Vagina (tissue), 2 donors: ENCODE data around the gene RGL1.

Source experiments
- POLR2A ChIP-seq, 2 donors: fragments of 450-650 bp; IDR thresholded peaks; one replicate each; pipeline ENCODE4 v1.6.1; 2017; ENCODE audit warnings: antibody characterized with exemption in 2 of 2, mild to moderate bottlenecking in 2 of 2, moderate library complexity in 2 of 2
- TF ChIP-seq, protein P1 (sequence below), 3 experiments: fragments of 450-650 bp in 2 of 3; fragments of 200-600 bp in 1 of 3; sonication (generic) in 1 of 3; IDR thresholded peaks; one replicate each; pipeline ENCODE4 v1.5.1; 2017 to 2019; ENCODE audit warnings: antibody characterized with exemption in 3 of 3, mild to moderate bottlenecking in 2 of 3, moderate library complexity in 2 of 3

DNA sequence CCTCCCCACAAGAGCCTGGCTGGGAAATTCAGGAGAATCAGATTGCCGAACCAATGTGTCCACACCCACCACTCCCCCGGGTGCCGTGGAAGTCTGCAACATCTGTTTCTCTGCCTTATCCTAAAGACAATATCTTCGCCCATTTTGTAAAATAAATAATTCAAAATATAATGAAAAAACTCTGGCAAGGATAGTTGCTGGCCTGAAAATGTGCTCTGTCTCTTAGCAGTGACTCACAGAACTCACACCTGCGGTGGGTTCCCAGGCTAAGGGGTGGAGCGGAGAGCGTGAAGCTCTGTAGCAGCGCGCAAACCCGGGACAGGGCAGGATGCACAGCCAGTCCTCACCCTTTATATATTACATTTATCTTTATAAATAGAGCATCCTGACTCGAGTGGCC lies 132.7 kb downstream of the RGL1 start:
- TF ChIP-seq, protein P1, sequence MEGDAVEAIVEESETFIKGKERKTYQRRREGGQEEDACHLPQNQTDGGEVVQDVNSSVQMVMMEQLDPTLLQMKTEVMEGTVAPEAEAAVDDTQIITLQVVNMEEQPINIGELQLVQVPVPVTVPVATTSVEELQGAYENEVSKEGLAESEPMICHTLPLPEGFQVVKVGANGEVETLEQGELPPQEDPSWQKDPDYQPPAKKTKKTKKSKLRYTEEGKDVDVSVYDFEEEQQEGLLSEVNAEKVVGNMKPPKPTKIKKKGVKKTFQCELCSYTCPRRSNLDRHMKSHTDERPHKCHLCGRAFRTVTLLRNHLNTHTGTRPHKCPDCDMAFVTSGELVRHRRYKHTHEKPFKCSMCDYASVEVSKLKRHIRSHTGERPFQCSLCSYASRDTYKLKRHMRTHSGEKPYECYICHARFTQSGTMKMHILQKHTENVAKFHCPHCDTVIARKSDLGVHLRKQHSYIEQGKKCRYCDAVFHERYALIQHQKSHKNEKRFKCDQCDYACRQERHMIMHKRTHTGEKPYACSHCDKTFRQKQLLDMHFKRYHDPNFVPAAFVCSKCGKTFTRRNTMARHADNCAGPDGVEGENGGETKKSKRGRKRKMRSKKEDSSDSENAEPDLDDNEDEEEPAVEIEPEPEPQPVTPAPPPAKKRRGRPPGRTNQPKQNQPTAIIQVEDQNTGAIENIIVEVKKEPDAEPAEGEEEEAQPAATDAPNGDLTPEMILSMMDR (IDR thresholded peaks at IDR 0.05), result no peak
- no peak for TF ChIP-seq POLR2A (IDR thresholded peaks at IDR 0.05)
